Measurements from ENCODE around the gene MYL6B.

- TF ChIP-seq CTCF (IDR thresholded peaks at IDR 0.05; ENCODE audit: low read depth, low read length, poor library complexity, severe bottlenecking) (no peak), EZH2phosphoT487 (IDR thresholded peaks at IDR 0.05; ENCODE audit: borderline replicate concordance, low read length) (no peak)
Observed at GRCh38 chr12:56103823-56104108, 48.6 kb upstream of the MYL6B start.

Measured in DOHH2 (cell line).